HL-60 (cell line): ENCODE data around the gene FMO3.

Experiments used
- DNase-seq, 2 experiments: peaks; one replicate each; pipeline ENCODE4 v3.0.0-alpha.2; 2010 to 2020; ENCODE audit warnings: low read depth in 1 of 2, low spot score in 1 of 2
- H3K27ac ChIP-seq: fragments of 250-450 bp; sonication (Bioruptor Pico); replicated peaks from 2 replicates; pipeline ENCODE4 v1.5.1; 2020; ENCODE audit warnings: mild to moderate bottlenecking, moderate library complexity
- H3K27me3 ChIP-seq: fragments of 250-450 bp; sonication (Bioruptor Pico); 2 replicates; pipeline ENCODE4 v1.5.1; 2021; ENCODE audit warnings: mild to moderate bottlenecking, moderate library complexity; ENCODE audit not compliant: insufficient read depth, poor library complexity, severe bottlenecking
- H3K4me3 ChIP-seq: replicated peaks from 2 replicates; pipeline ENCODE4 v1.5.1; 2011; ENCODE audit warnings: mild to moderate bottlenecking, control low read depth, low read length; ENCODE audit not compliant: insufficient read depth
- GABPA ChIP-seq: IDR thresholded peaks from 2 replicates; pipeline ENCODE4 v1.6.1; 2012; ENCODE audit warnings: low read depth
- POLR2AphosphoS5 ChIP-seq: IDR thresholded peaks from 2 replicates; pipeline ENCODE4 v1.6.1; 2012; ENCODE audit warnings: low read depth
- SPI1 ChIP-seq: IDR thresholded peaks from 2 replicates; pipeline ENCODE4 v1.6.1; 2012; ENCODE audit warnings: low read depth, mild to moderate bottlenecking, borderline replicate concordance
- TF ChIP-seq, protein P1 (sequence below): IDR thresholded peaks from 2 replicates; pipeline ENCODE4 v1.6.1; 2012; ENCODE audit warnings: low read depth; ENCODE audit not compliant: insufficient replicate concordance
- TF ChIP-seq, protein P2 (sequence below): IDR thresholded peaks from one replicate; pipeline ENCODE4 v1.5.1; 2011; ENCODE audit warnings: low read length, control low read depth, inconsistent platforms; ENCODE audit not compliant: insufficient read depth

FMO3 gene

GRCh38 chr1:171113382-171113781 lies 22.7 kb downstream of the FMO3 start:
- no peak for DNase-seq
- Histone ChIP-seq H3K27ac (no peak overlapping the region), H3K4me3 (no peak overlapping the region), H3K27me3 (no peaks in the 10 kb centered on the region)
- TF ChIP-seq, protein P1, sequence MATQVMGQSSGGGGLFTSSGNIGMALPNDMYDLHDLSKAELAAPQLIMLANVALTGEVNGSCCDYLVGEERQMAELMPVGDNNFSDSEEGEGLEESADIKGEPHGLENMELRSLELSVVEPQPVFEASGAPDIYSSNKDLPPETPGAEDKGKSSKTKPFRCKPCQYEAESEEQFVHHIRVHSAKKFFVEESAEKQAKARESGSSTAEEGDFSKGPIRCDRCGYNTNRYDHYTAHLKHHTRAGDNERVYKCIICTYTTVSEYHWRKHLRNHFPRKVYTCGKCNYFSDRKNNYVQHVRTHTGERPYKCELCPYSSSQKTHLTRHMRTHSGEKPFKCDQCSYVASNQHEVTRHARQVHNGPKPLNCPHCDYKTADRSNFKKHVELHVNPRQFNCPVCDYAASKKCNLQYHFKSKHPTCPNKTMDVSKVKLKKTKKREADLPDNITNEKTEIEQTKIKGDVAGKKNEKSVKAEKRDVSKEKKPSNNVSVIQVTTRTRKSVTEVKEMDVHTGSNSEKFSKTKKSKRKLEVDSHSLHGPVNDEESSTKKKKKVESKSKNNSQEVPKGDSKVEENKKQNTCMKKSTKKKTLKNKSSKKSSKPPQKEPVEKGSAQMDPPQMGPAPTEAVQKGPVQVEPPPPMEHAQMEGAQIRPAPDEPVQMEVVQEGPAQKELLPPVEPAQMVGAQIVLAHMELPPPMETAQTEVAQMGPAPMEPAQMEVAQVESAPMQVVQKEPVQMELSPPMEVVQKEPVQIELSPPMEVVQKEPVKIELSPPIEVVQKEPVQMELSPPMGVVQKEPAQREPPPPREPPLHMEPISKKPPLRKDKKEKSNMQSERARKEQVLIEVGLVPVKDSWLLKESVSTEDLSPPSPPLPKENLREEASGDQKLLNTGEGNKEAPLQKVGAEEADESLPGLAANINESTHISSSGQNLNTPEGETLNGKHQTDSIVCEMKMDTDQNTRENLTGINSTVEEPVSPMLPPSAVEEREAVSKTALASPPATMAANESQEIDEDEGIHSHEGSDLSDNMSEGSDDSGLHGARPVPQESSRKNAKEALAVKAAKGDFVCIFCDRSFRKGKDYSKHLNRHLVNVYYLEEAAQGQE: no peak
- TF ChIP-seq GABPA (no peak), POLR2AphosphoS5 (no peak), SPI1 (no peak)
- TF ChIP-seq, protein P2, sequence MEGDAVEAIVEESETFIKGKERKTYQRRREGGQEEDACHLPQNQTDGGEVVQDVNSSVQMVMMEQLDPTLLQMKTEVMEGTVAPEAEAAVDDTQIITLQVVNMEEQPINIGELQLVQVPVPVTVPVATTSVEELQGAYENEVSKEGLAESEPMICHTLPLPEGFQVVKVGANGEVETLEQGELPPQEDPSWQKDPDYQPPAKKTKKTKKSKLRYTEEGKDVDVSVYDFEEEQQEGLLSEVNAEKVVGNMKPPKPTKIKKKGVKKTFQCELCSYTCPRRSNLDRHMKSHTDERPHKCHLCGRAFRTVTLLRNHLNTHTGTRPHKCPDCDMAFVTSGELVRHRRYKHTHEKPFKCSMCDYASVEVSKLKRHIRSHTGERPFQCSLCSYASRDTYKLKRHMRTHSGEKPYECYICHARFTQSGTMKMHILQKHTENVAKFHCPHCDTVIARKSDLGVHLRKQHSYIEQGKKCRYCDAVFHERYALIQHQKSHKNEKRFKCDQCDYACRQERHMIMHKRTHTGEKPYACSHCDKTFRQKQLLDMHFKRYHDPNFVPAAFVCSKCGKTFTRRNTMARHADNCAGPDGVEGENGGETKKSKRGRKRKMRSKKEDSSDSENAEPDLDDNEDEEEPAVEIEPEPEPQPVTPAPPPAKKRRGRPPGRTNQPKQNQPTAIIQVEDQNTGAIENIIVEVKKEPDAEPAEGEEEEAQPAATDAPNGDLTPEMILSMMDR: no peak

GRCh38 chr1:171115280-171115897 lies 24.7 kb downstream of the FMO3 start:
- Histone ChIP-seq H3K27me3 (no peaks in the 10 kb centered on the region), H3K27ac (no peak overlapping the region), H3K4me3 (no peak overlapping the region)
- no peak for DNase-seq
- no peak for TF ChIP-seq SPI1
- TF ChIP-seq, protein P2: no peak
- TF ChIP-seq GABPA: no peak
- no peak for TF ChIP-seq POLR2AphosphoS5
- TF ChIP-seq, protein P1: no peak

DNA sequence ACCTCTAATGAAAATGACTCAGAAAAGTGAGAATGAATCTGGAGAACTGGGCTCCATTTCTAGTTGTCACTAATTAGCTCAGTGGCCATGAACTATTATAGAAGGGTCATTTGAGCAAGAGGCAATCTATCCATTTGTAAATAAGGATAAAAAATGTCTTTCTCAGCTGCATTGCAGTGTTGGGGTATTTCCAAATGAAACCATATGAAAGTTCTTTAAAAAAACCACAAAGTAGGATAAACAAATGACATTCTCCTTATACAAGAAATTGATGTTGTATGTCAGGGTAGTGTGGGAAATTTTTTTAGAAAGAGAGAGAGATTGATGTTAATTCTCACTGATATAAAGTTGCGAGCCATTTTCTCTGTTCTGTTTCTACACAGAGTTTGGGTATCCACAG lies 26.0 kb downstream of the FMO3 start:
- Histone ChIP-seq H3K27ac (no peak overlapping the region), H3K27me3 (no peaks in the 10 kb centered on the region), H3K4me3 (no peak overlapping the region)
- no peak for DNase-seq
- TF ChIP-seq GABPA: no peak
- TF ChIP-seq SPI1: no peak
- TF ChIP-seq, protein P1: no peak
- TF ChIP-seq, protein P2: no peak
- no peak for TF ChIP-seq POLR2AphosphoS5
